Activated naive CD4-positive, alpha-beta T cell treated with anti-CD3 and anti-CD28 coated beads, Interleukin-2, amount 10 ng/mL, durations not matched to agents 7 days and 5 days (primary cell): ENCODE results near the gene RAB34.
A peak's percentile ranks its signal among the peaks of the same experiment; 100 is the strongest.

ENCODE experiments used
- CTCF ChIA-PET: fragments of 350-600 bp; sonication (Branson Sonifier 250); formaldehyde crosslinking; loops from one replicate; lab custom pipeline; 2021; ENCODE audit warnings: antibody characterized with exemption; lab: Charles Lee
- DNase-seq: peaks from one replicate; pipeline ENCODE4 v3.0.0-alpha.2; 2020
- H3K27ac Mint-ChIP-seq: one replicate; pipeline ENCODE4 v1.8.0; 2021; ENCODE audit warnings: mild to moderate bottlenecking, moderate library complexity, mixed read lengths
- H3K27me3 Mint-ChIP-seq: one replicate; pipeline ENCODE4 v1.8.0; 2021; ENCODE audit warnings: mild to moderate bottlenecking, mixed read lengths
- H3K36me3 Mint-ChIP-seq: one replicate; pipeline ENCODE4 v1.8.0; 2021; ENCODE audit warnings: mixed read lengths
- H3K4me1 Mint-ChIP-seq: one replicate; pipeline ENCODE4 v1.8.0; 2021; ENCODE audit warnings: mixed read lengths
- H3K4me3 Mint-ChIP-seq: one replicate; pipeline ENCODE4 v1.8.0; 2021; ENCODE audit warnings: mild to moderate bottlenecking, moderate library complexity, mixed read lengths
- H3K9me3 Mint-ChIP-seq: one replicate; pipeline ENCODE4 v1.8.0; 2021; ENCODE audit warnings: mixed read lengths

Gene RAB34

DNA sequence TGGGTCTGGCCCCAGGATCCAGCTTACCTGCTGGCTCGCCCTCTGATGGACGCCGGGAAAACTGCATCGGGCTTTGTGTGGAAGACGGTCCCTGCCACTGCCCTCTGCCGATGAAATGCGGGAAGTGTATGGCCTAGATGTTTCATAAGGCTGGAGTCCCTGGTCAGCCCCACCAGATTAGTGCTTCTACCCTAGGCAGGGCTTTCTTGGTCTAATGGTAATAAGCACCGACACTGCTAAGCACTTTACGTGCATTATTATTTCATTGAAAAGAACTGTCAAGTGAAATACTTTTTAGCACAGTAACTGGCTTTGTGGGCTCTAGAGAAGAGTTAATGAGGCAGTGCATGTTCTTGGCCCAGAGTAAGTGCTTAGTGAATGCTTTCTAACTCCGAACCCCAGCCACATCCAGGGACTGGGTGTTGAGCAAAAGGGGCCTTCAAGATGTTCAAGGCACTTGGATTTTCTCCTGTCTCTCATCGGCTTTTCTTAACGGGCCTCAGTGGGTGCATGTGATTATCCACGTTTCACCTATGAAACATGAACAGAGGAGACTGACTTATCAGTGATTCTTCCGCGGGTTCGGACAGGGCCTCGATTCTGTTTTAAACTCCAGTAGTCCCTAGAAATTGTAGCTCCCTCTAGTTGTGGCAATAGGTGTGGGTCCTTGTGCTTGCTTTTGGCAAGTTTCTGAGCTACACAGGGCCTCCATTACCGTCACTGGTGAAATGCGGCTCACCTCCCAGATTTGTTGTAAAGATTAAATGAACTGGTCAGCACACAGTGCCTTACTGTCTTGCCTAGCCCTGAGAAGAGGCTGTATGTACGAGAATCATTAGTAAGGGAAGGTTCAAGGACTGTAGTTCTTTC, 32.7 kb upstream of the RAB34 start:
- Mint-ChIP-seq H3K27ac (peak overlapping the region; percentile 55), H3K27me3 (no peaks in the 10 kb centered on the region), H3K9me3 (no peaks in the 10 kb centered on the region), H3K4me1 (peaks cover 38% of the 10 kb centered on the region), H3K4me3 (no peak overlapping the region), H3K36me3 (peaks cover 21% of the 10 kb centered on the region)
- DNase-seq, result peak; percentile 94
- CTCF ChIA-PET, result interaction anchor here (0.6 to 15.0 kb wide), 16 partner anchors 10 to 367 kb away, joined by 3 to 415 read pairs (median 3); partner anchors contain the start of genes NEK8, RPL23A and TLCD1

DNA sequence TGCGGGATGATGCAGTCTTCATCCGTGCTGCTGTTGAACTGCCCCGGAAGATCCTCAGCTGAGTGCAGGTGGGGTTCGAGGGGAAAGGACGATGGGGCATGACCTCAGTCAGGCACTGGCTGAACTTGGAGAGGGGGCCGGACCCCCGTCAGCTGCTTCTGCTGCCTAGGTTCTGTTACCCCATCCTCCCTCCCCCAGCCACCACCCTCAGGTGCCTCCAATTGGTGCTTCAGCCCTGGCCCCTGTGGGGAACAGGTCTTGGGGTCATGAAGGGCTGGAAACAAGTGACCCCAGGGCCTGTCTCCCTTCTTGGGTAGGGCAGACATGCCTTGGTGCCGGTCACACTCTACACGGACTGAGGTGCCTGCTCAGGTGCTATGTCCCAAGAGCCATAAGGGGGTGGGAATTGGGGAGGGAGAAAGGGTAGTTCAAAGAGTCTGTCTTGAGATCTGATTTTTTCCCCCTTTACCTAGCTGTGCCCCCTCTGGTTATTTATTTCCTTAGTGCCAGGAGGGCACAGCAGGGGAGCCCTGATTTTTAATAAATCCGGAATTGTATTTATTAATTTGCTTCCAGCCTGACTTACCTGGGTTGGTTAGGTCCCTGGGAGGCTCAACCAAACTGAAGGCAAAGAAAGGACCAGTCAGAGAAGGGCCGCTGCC, 32.0 kb upstream of the RAB34 start:
- H3K27ac Mint-ChIP-seq, result peak overlapping the region; percentile 55
- no peaks in the 10 kb centered on the region for H3K27me3 Mint-ChIP-seq
- peaks cover 42% of the 10 kb centered on the region for H3K4me1 Mint-ChIP-seq
- no peaks in the 10 kb centered on the region for H3K9me3 Mint-ChIP-seq
- DNase-seq, result no peak
- CTCF ChIA-PET, result interaction anchor here (0.6 to 15.0 kb wide), 15 partner anchors 9 to 367 kb away, joined by 3 to 415 read pairs (median 3); partner anchors contain the start of genes FLOT2, NEK8, RPL23A and TLCD1
- H3K36me3 Mint-ChIP-seq, result peaks cover 21% of the 10 kb centered on the region
- H3K4me3 Mint-ChIP-seq, result no peak overlapping the region

DNA sequence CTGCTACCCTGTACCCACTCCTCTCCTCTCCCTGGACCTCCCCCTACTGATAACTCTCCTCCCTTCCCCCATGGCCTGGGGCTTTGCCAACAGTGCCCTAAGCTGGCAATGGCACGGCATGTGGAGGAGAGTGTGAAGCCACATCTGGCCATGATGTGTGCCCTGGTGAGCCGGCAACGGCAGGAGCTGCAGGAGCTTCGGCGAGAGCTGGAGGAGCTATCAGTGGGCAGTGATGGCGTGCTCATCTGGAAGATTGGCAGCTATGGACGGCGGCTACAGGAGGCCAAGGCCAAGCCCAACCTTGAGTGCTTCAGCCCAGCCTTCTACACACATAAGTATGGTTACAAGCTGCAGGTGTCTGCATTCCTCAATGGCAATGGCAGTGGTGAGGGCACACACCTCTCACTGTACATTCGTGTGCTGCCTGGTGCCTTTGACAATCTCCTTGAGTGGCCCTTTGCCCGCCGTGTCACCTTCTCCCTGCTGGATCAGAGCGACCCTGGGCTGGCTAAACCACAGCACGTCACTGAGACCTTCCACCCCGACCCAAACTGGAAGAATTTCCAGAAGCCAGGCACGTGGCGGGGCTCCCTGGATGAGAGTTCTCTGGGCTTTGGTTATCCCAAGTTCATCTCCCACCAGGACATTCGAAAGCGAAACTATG, 31.3 kb upstream of the RAB34 start:
- CTCF ChIA-PET, result interaction anchor here (0.8 to 15.0 kb wide), 10 partner anchors 14 to 201 kb away, joined by 3 to 415 read pairs (median 3); partner anchors contain the start of genes FLOT2, NEK8, RPL23A and TLCD1
- no peak for DNase-seq
- Mint-ChIP-seq H3K9me3 (no peaks in the 10 kb centered on the region), H3K4me1 (peaks cover 42% of the 10 kb centered on the region), H3K36me3 (peaks cover 21% of the 10 kb centered on the region), H3K4me3 (peak overlapping the region; percentile 15), H3K27me3 (no peaks in the 10 kb centered on the region), H3K27ac (no peak overlapping the region)

DNA sequence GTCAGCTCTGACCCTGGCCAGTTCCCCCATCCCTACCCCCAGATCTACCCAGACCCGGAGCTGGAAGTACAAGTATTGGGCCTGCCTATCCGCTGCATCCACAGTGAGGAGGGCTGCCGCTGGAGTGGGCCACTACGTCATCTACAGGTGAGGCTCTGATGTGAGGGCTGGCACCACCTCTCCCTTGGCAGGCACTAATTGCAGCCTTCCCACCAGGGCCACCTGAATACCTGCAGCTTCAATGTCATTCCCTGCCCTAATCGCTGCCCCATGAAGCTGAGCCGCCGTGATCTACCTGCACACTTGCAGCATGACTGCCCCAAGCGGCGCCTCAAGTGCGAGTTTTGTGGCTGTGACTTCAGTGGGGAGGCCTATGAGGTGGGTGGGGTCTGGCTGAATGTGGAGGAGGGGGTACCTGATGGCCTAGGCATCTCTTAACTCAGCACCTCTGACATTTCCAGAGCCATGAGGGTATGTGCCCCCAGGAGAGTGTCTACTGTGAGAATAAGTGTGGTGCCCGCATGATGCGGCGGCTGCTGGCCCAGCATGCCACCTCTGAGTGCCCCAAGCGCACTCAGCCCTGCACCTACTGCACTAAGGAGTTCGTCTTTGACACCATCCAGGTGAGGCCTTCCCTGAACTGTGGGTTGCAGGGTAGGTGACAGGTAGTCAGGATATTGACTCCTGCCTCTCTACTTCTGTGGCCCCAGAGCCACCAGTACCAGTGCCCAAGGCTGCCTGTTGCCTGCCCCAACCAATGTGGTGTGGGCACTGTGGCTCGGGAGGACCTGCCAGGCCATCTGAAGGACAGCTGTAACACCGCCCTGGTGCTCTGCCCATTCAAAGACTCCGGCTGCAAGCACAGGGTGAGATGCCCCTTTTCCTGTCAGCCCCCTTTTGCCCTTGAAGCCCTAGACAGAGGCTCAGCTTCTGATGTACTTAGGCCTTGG, 30.4 kb upstream of the RAB34 start:
- DNase-seq, result no peak
- CTCF ChIA-PET, result interaction anchor here (0.8 to 15.0 kb wide), 6 partner anchors 14 to 168 kb away, joined by 3 to 415 read pairs (median 13); partner anchors contain the start of genes NEK8, RPL23A and TLCD1
- H3K27me3 Mint-ChIP-seq, result no peaks in the 10 kb centered on the region
- H3K27ac Mint-ChIP-seq, result no peak overlapping the region
- H3K36me3 Mint-ChIP-seq, result peaks cover 21% of the 10 kb centered on the region
- H3K4me3 Mint-ChIP-seq, result no peak overlapping the region
- H3K9me3 Mint-ChIP-seq, result no peaks in the 10 kb centered on the region
- peaks cover 44% of the 10 kb centered on the region for H3K4me1 Mint-ChIP-seq

DNA sequence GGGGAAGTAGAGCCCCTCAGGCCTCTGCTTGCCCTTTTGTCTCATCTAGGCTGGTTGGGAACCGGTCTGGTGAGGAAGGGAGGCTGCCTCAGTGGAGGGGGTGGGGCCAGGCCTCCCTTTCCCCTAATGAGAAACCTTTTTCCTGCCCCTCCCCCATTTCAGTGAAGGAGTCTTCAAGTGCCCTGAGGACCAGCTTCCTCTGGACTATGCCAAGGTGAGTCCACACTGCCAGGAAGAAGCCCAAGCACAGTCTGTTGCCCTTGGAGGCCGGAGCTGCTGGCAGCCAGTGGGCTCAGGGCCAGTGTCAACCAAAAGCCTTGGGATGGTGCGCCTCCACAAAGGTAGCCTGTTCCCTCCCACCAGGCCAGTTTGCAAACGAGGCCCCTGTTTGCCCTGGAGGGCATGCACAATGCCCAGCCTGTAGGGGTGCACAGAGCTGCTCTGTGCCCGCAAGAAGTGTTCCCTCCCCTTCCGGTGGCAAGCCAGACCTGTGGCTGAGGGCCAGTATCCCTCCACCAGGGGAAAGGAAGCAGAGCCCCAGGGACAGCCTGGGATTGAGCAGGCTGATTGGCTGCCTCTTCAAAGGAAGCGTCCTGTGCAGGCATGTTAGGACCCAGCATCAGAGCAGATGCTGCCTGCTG, 29.5 kb upstream of the RAB34 start:
- CTCF ChIA-PET, result interaction anchor here (3.9 to 15.0 kb wide), 2 partner anchors 17 to 20 kb away, joined by 21 to 415 read pairs; partner anchors contain the start of genes NEK8, RPL23A and TLCD1
- no peak for DNase-seq
- peaks cover 42% of the 10 kb centered on the region for H3K4me1 Mint-ChIP-seq
- H3K9me3 Mint-ChIP-seq, result no peaks in the 10 kb centered on the region
- H3K27ac Mint-ChIP-seq, result no peak overlapping the region
- no peak overlapping the region for H3K4me3 Mint-ChIP-seq
- H3K27me3 Mint-ChIP-seq, result no peaks in the 10 kb centered on the region
- H3K36me3 Mint-ChIP-seq, result peaks cover 17% of the 10 kb centered on the region

DNA sequence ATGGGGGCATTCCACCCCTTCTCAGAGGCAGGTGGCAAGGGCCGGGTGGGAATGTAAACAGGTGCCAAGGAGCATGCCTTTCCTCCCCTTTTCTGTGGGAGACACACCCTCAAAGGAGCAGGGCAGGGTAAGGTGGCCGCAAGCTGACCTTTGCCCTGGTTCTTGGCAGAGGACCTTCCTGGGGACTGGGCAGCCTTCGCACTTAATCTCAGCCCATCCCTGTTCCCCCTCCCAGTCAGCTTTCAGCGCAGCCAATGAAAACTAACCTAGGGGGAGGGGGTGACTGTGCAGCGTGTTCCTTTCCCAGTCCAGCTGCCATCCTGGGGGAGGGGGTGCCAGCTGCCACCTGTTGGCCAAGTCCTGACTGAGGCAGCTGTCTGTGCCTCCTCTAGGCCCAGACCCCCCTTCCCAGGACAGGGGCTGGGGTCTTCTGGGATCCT, 29.0 kb upstream of the RAB34 start:
- no peak for DNase-seq
- Mint-ChIP-seq H3K4me1 (peaks cover 42% of the 10 kb centered on the region), H3K9me3 (no peaks in the 10 kb centered on the region), H3K27me3 (no peaks in the 10 kb centered on the region), H3K4me3 (peak overlapping the region; percentile 10), H3K36me3 (peaks cover 14% of the 10 kb centered on the region), H3K27ac (peak overlapping the region; percentile 67)
- CTCF ChIA-PET, result interaction anchor here (3.9 to 15.0 kb wide), 2 partner anchors 17 to 19 kb away, joined by 21 to 415 read pairs; partner anchors contain the start of genes NEK8, RPL23A and TLCD1

DNA sequence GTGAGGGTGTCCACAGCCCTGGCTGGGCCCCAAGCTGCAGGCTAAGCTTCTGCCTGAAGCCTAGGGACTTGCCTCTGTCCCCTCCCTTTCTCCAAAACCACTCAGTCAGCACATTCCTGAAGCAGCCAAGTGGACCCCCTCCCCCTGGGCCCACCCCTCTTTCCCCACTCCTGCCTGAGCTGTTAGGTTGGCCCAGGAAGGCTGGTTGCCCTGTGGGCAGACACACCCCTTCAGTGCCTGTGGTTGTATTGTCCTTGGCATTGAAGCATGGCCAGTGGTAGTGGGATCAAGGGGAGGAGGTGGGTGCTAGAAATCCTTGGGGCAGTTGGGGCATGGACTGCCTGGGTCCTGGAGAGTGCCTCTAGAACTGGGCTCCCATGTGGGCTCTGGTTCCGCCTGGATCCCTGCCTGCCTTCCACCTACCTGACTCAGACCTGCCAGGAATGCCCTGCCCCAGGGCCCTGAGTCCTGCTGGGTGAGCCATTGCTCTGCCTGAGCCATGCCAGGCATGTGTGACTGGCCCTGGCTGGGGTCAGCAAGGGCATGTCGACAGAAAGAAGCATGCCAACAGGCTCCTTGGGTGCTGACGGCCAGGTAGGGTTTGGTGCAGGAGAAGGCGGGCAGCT, 28.2 kb upstream of the RAB34 start:
- Mint-ChIP-seq H3K4me1 (peaks cover 46% of the 10 kb centered on the region), H3K27ac (peak overlapping the region; percentile 71), H3K4me3 (peak overlapping the region; percentile 89), H3K36me3 (peaks cover 13% of the 10 kb centered on the region), H3K27me3 (no peaks in the 10 kb centered on the region), H3K9me3 (no peaks in the 10 kb centered on the region)
- CTCF ChIA-PET, result interaction anchor here (1.5 to 15.0 kb wide), 3 partner anchors 18 to 33 kb away, joined by 4 to 415 read pairs (median 21); partner anchors contain the start of genes NEK8, RPL23A and TLCD1
- no peak for DNase-seq

DNA sequence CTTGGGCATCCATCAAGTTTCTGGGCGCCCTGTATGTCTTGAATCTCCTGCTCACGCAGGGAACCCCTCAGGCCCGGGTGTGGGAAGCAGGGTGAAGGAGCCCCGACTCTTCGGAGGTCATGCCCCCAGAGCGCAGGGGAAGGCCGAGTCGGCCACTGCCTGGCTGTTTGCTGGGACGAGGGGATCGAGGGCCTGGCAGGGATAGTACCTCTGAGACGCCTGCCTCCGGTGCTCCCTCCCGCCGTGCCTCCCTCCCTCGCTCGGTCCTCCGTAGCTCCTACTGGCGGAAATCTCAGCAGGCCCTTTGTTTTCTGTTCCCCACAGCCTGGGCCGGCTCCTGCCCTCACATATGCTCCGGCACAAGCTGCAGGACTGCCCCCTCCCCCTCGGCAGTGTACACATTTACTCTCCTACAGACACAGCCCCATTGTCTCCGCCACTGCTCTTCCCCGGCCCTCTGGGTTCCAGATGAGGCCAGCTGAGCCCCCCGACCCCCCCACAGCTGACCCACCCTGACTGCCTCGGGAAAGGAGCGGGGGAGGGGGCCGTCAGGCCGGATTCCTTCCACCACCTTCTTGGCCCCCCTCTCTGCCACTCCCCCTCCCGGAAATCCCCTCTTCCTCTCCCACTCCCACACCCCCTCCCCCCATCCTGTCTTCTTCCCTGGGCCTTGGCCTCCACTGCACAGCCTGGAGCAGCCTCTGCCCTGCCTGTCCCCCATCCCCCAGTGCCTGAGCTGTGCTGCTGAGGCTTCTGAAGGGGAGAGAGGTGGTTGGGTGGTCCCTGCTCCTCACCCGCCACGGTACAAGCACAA, 27.5 kb upstream of the RAB34 start:
- Mint-ChIP-seq H3K9me3 (no peaks in the 10 kb centered on the region), H3K27me3 (no peaks in the 10 kb centered on the region), H3K27ac (peak overlapping the region; percentile 94), H3K4me1 (peaks cover 42% of the 10 kb centered on the region), H3K4me3 (peak overlapping the region; percentile 89), H3K36me3 (peaks cover 15% of the 10 kb centered on the region)
- CTCF ChIA-PET, result interaction anchor here (1.5 to 15.0 kb wide), 3 partner anchors 18 to 32 kb away, joined by 4 to 415 read pairs (median 21); partner anchors contain the start of genes NEK8, RPL23A and TLCD1
- peak; percentile 61 for DNase-seq

DNA sequence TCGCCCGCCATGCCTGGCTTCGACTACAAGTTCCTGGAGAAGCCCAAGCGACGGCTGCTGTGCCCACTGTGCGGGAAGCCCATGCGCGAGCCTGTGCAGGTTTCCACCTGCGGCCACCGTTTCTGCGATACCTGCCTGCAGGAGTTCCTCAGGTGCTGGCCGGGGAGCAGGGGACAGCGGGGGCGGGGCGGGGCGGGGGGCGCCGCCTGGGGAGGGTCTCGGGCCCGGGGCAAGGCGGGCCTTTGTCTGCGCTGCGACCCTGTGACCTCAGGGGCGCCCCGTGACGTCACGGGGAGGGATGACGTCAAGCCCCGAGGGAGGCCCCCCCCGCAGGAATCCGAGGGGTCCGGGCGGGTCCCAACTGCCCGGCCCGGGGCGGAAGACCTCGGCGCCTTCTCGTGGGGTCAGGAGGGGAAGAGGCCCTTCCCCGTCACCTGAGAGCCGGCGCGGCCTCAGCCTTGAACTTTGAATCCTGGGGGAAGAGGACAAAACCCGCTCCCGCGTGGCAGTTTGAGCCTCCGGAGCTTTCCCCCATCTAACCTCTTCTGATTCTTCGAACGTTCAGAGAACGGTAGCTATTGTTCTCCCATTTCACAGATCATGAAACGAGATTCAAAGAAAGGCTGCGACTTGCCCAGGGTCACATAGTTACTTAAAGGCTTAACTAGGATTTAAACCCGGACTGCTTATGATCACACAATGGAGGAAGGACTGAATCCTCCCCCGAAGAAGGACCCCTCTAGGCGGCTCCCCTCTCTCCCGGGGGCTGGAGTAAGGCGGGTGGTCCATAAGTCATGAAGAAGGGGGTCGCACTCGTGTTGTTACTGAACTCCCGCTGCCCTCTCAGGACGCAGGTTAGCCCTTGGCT, 26.7 kb upstream of the RAB34 start:
- Mint-ChIP-seq H3K36me3 (peaks cover 18% of the 10 kb centered on the region), H3K9me3 (peaks cover 2% of the 10 kb centered on the region), H3K27ac (peak overlapping the region; percentile 94), H3K4me3 (peak overlapping the region; percentile 89), H3K27me3 (no peaks in the 10 kb centered on the region), H3K4me1 (peaks cover 41% of the 10 kb centered on the region)
- DNase-seq, result peak; percentile 79
- CTCF ChIA-PET, result interaction anchor here (3.9 to 15.0 kb wide), 2 partner anchors 17 to 20 kb away, joined by 21 to 415 read pairs; partner anchors contain the start of genes NEK8, RPL23A and TLCD1

DNA sequence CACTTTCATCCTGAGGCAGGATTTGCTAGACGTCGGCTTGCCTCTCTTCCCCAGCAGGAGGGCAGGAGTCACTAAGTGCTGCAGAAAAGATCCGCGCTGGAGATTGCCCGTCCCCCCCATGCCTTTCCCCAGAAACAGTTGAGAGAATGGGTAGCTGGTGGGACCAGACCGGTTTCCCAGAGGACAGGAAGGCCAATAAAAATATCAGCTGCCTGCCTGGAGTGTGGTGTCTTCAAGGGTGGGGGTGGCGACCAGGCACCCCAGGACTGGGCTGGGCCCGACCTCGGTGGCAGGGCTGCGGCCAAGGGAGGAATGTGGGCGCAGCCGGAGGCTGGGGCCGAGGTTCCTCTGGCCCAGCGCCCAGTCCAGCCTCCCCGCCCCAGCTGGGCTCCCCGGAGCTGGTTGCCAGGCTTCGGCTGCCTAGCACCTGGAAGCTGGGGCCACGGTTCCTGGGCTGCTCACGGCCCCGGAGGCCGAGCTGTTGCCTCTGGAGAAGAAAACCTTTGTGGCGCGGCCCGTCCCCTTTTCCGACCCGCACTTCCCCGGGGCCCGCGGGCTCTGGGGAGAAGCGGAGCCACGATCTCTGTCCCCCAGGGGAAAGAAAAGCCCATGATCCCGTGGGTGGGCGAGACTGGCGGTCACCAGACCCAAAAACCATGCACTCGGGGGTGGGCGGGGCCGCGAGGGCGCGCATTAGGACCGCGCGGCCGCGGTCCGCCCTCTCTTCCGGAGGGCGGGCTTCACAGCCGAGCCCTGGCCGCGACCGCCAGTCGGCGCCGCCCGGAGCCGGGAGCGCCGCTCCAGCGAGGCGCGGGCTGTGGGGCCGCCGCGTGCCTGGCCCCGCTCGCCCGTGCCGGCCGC, 25.8 kb upstream of the RAB34 start, which contains the start of gene TRAF4:
TRAF4 (plus strand) TSS at position 769 of the 861 bp plus-strand sequence. CDS start 102 bp downstream, outside the sequence.
- Mint-ChIP-seq H3K27ac (peak within 1 kb of the TSS; percentile 94), H3K36me3 (peaks cover 12% of the 10 kb centered on the region), H3K4me1 (peaks cover 42% of the 10 kb centered on the region), H3K9me3 (peaks cover 2% of the 10 kb centered on the region), H3K4me3 (peak within 1 kb of the TSS; percentile 89), H3K27me3 (no peaks in the 10 kb centered on the region)
- CTCF ChIA-PET, result interaction anchor here (1.1 to 15.0 kb wide), 2 partner anchors 16 to 21 kb away, joined by 3 to 415 read pairs; partner anchors contain the start of genes NEK8, RPL23A and TLCD1
- peak; percentile 81 for DNase-seq
